OCI-LY7 (cell line): ENCODE measurements around the gene CD93. TPM values are rescaled to one million over a fixed set of nuclear protein-coding genes. Genes with fewer than 3 reads are reported as not detected.

Source experiments
- BruUV-seq: library from RNA; stranded (reverse); fragments of 400-500 nt; replicated peaks from 2 replicates; lab custom pipeline; 2021; lab: Mats Ljungman, UMichigan
- CTCF ChIA-PET: fragments of 300-600 bp; sonication (Branson Sonifier 250); formaldehyde crosslinking; loops from one replicate; lab custom pipeline; 2022; ENCODE audit warnings: antibody characterized with exemption; ENCODE audit not compliant: unreplicated experiment; lab: Charles Lee
- POLR2A ChIA-PET: fragments of 300-600 bp; sonication (Branson Sonifier 250); formaldehyde crosslinking; loops from one replicate; lab custom pipeline; 2022; ENCODE audit warnings: antibody characterized with exemption; lab: Charles Lee
- DNase-seq: peaks from one replicate; pipeline ENCODE4 v3.0.0-alpha.2; 2015; ENCODE audit warnings: low spot score
- H2AFZ ChIP-seq: fragments of 200-600 bp; sonication (generic), shearing (Covaris generic); 2 replicates; pipeline ENCODE4 v1.6.1; 2014; ENCODE audit warnings: mild to moderate bottlenecking, antibody characterized with exemption, low read length, moderate library complexity
- H3K27ac ChIP-seq: fragments of 200-600 bp; sonication (generic); 2 replicates; pipeline ENCODE4 v1.5.1; 2014; ENCODE audit warnings: mixed run types, low read depth, mild to moderate bottlenecking, moderate library complexity, low read length, inconsistent platforms; ENCODE audit not compliant: poor library complexity, severe bottlenecking
- H3K36me3 ChIP-seq: fragments of 200-600 bp; sonication (generic); 2 replicates; pipeline ENCODE4 v1.6.1; 2014; ENCODE audit warnings: mild to moderate bottlenecking, antibody characterized with exemption, low read length, moderate library complexity, mixed read lengths; ENCODE audit not compliant: insufficient read depth
- H3K4me1 ChIP-seq: fragments of 200-600 bp; sonication (generic); 2 replicates; pipeline ENCODE4 v1.5.1; 2014; ENCODE audit warnings: mild to moderate bottlenecking, low read length; ENCODE audit not compliant: insufficient read depth, poor library complexity, severe bottlenecking
- H3K4me2 ChIP-seq: fragments of 200-600 bp; sonication (generic); 2 replicates; pipeline ENCODE4 v1.6.1; 2014; ENCODE audit warnings: mild to moderate bottlenecking, low read length
- H3K4me3 ChIP-seq: fragments of 200-600 bp; sonication (generic); 2 replicates; pipeline ENCODE4 v1.5.1; 2014; ENCODE audit warnings: mild to moderate bottlenecking, low read depth, low read length; ENCODE audit not compliant: poor library complexity, severe bottlenecking
- H3K79me2 ChIP-seq: fragments of 200-600 bp; sonication (generic); 2 replicates; pipeline ENCODE4 v1.6.1; 2016; ENCODE audit warnings: low read depth, mild to moderate bottlenecking, low read length, moderate library complexity, mixed read lengths; ENCODE audit not compliant: insufficient read depth
- H3K9me2 ChIP-seq: fragments of 200-600 bp; sonication (generic); 2 replicates; pipeline ENCODE4 v1.6.1; 2016; ENCODE audit warnings: mild to moderate bottlenecking, low read length, mixed read lengths; ENCODE audit not compliant: insufficient read depth
- H3K9me3 ChIP-seq: fragments of 200-600 bp; sonication (generic); 2 replicates; pipeline ENCODE4 v1.6.1; 2014; ENCODE audit warnings: mild to moderate bottlenecking, mixed run types, low read length, mixed read lengths
- H4K20me1 ChIP-seq: fragments of 200-600 bp; sonication (generic); 2 replicates; pipeline ENCODE4 v1.6.1; 2014; ENCODE audit warnings: mild to moderate bottlenecking, antibody characterized with exemption, low read length, moderate library complexity, mixed read lengths; ENCODE audit not compliant: insufficient read depth
- EZH2phosphoT487 ChIP-seq: fragments of 200-600 bp; sonication (generic); IDR thresholded peaks from 2 replicates; pipeline ENCODE4 v1.6.1; 2018; ENCODE audit warnings: low read depth, borderline replicate concordance, mild to moderate bottlenecking, mixed run types, antibody characterized with exemption, low read length, moderate library complexity, mixed read lengths
- intact Hi-C: fragments of 100-400 bp; cut with micrococcal nuclease; formaldehyde crosslinking; loops from one replicate; pipeline ENCODE4 v1.10.0; 2022; ENCODE audit not compliant: unreplicated experiment
- total RNA-seq, 2 experiments: library from RNA; depleted of rRNA in 1 of 2; stranded (reverse); fragments of >200 nt in 1 of 2; shearing (Covaris generic) in 1 of 2; gene quantifications; 2 replicates each; pipeline ENCODE4 v1.2.3, GENCODE V29; 2014 to 2022
- TF ChIP-seq, protein P1 (sequence below): fragments of 200-600 bp; sonication (generic); conservative IDR thresholded peaks from 2 replicates; pipeline ENCODE4 v1.5.1; 2014; ENCODE audit warnings: mild to moderate bottlenecking, antibody characterized with exemption, low read length, moderate library complexity, mixed read lengths

The CD93 gene
- total RNA-seq, 2 experiments from 2014 or later, result not detected

DNA sequence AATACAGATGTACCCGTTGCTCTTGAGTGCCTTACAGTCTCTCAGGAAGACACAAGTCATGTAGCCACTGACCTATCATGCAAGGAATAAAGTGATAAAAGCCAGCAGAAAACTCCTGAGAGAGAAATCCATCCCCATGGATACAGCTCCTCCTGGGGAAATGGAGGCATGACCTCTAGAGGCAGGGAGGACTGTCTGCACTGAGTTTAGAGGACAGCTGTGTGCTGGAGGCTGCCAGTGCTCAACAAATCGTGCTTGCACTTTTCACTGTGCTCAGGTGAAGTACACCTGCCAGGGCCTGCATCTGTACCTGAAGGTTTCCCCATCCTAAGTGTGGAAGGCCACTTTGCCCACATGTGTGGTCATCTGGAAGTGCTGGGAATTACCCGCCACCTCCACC is 12.1 kb downstream of the CD93 start:
- Histone ChIP-seq H3K9me3 (no peaks in the 10 kb centered on the region), H3K79me2 (no peaks in the 10 kb centered on the region), H3K9me2 (no peaks in the 10 kb centered on the region), H3K4me2 (no peak overlapping the region), H3K4me1 (no peaks in the 10 kb centered on the region), H3K4me3 (no peak overlapping the region), H3K36me3 (no peaks in the 10 kb centered on the region), H4K20me1 (no peaks in the 10 kb centered on the region), H2AFZ (no peak overlapping the region), H3K27ac (no peak overlapping the region)
- intact Hi-C loops, result no loop called here
- POLR2A ChIA-PET, result no interaction called here
- BruUV-seq, result no TSS peak
- CTCF ChIA-PET, result no interaction called here
- TF ChIP-seq, protein P1, sequence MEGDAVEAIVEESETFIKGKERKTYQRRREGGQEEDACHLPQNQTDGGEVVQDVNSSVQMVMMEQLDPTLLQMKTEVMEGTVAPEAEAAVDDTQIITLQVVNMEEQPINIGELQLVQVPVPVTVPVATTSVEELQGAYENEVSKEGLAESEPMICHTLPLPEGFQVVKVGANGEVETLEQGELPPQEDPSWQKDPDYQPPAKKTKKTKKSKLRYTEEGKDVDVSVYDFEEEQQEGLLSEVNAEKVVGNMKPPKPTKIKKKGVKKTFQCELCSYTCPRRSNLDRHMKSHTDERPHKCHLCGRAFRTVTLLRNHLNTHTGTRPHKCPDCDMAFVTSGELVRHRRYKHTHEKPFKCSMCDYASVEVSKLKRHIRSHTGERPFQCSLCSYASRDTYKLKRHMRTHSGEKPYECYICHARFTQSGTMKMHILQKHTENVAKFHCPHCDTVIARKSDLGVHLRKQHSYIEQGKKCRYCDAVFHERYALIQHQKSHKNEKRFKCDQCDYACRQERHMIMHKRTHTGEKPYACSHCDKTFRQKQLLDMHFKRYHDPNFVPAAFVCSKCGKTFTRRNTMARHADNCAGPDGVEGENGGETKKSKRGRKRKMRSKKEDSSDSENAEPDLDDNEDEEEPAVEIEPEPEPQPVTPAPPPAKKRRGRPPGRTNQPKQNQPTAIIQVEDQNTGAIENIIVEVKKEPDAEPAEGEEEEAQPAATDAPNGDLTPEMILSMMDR, result no peak
- TF ChIP-seq EZH2phosphoT487, result no peak
- DNase-seq, result no peak

DNA sequence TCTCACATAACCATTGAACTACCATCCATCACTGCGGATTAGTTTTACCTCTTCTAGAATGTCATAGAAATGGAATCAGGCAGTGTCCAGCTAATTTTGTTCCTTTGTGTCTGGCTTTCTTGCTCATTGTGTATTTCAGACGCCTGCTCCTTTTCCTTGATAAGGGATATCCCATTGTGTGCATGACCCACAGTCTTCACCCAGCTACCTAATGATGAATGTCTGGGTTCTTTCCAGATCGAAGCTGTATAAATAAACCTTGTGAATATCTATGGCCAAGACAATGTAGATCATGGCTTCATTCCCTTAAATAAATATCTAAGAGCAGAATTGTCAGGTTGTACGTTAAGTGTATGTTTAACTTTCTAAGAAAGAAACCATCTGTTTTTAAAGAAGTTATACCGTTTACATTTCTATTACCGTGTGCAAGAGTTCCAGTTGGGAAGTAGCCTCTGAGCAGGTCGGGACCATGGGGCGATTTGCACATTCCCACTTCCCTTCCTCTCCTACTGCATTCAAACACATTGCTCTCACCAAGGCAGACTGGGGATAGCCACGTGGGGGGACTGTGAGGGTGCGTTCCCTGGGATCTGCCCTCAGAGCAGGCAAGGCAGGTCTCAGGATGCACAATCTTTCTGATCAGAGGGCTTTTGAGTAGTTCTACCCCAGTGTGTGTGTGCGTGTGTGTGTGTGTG is 13.1 kb downstream of the CD93 start:
- BruUV-seq, result no TSS peak
- H3K9me3 ChIP-seq, result no peaks in the 10 kb centered on the region
- H2AFZ ChIP-seq, result no peak overlapping the region
- H3K4me3 ChIP-seq, result no peak overlapping the region
- H3K36me3 ChIP-seq, result no peaks in the 10 kb centered on the region
- ChIA-PET POLR2A (no interaction called here), CTCF (no interaction called here)
- no peaks in the 10 kb centered on the region for H3K4me1 ChIP-seq
- H3K27ac ChIP-seq, result no peak overlapping the region
- intact Hi-C loops, result no loop called here
- no peaks in the 10 kb centered on the region for H4K20me1 ChIP-seq
- no peak for TF ChIP-seq EZH2phosphoT487
- TF ChIP-seq, protein P1, result no peak
- DNase-seq, result no peak
- no peaks in the 10 kb centered on the region for H3K9me2 ChIP-seq
- no peaks in the 10 kb centered on the region for H3K79me2 ChIP-seq
- no peak overlapping the region for H3K4me2 ChIP-seq

DNA sequence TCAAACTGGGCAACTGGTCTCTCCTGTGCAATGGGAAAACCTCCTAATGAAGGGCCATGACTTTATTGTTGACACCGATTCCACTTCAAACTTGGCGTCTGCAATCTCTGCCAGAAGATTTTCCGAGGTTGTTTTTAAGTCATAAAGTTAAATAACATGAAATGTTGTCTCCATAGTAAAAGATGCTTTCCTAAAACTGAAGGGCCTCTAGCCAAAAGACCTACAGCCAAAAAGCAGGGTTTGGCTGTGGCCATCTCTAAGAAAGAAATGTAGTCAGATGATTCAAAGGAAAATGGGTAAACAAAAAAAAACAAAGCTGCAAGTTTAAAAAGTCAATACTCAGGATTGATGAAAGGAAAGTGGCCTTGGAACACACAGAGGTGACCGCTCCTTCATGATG is 14.1 kb downstream of the CD93 start:
- Histone ChIP-seq H3K9me2 (no peaks in the 10 kb centered on the region), H3K79me2 (no peaks in the 10 kb centered on the region), H3K4me1 (no peaks in the 10 kb centered on the region), H3K4me3 (no peak overlapping the region), H3K9me3 (no peaks in the 10 kb centered on the region), H3K4me2 (no peak overlapping the region), H2AFZ (no peak overlapping the region), H3K36me3 (no peaks in the 10 kb centered on the region), H3K27ac (no peak overlapping the region), H4K20me1 (no peaks in the 10 kb centered on the region)
- no peak for DNase-seq
- ChIA-PET POLR2A (no interaction called here), CTCF (no interaction called here)
- BruUV-seq, result no TSS peak
- TF ChIP-seq, protein P1, result no peak
- TF ChIP-seq EZH2phosphoT487, result no peak
- intact Hi-C loops, result no loop called here
